Vagina (tissue), 2 donors: ENCODE data around the gene NTM. TPM values are rescaled to one million over a fixed set of nuclear protein-coding genes. Genes with fewer than 3 reads are reported as not detected.

Experiments
- DNase-seq, 2 donors: peaks; one replicate each; pipeline ENCODE4 v3.0.0-alpha.2; 2017; ENCODE audit errors: extremely low spot score in 2 of 2
- H3K27ac ChIP-seq: fragments of 200-600 bp; sonication (generic); one replicate; pipeline ENCODE4 v1.5.1; 2019
- H3K27me3 ChIP-seq: fragments of 200-600 bp; sonication (generic); one replicate; pipeline ENCODE4 v1.5.1; 2019
- H3K36me3 ChIP-seq, 2 donors: fragments of 200-600 bp; sonication (generic); one replicate each; pipeline ENCODE4 v1.5.1; 2017 to 2019
- H3K4me1 ChIP-seq: fragments of 200-600 bp; sonication (generic); one replicate; pipeline ENCODE4 v1.5.1; 2019
- H3K4me3 ChIP-seq, 2 donors: fragments of 200-600 bp; sonication (generic); 1 replicate in 1 of 2; 2 replicates in 1 of 2; pipeline ENCODE4 v1.5.1; 2016 to 2019
- H3K9me3 ChIP-seq: fragments of 200-600 bp; sonication (generic); one replicate; pipeline ENCODE4 v1.5.1; 2019
- CTCF ChIP-seq, 3 experiments: fragments of 450-650 bp in 2 of 3; fragments of 200-600 bp in 1 of 3; sonication (generic) in 1 of 3; IDR thresholded peaks; one replicate each; pipeline ENCODE4 v1.5.1; 2017 to 2019; ENCODE audit warnings: antibody characterized with exemption in 3 of 3, mild to moderate bottlenecking in 2 of 3, moderate library complexity in 2 of 3
- POLR2A ChIP-seq, 2 donors: fragments of 450-650 bp; IDR thresholded peaks; one replicate each; pipeline ENCODE4 v1.6.1; 2017; ENCODE audit warnings: antibody characterized with exemption in 2 of 2, mild to moderate bottlenecking in 2 of 2, moderate library complexity in 2 of 2
- POLR2AphosphoS5 ChIP-seq, 2 donors: sonication (generic); formaldehyde crosslinking; IDR thresholded peaks; one replicate each; pipeline ENCODE4 v1.9.0; 2017; ENCODE audit warnings: antibody characterized with exemption in 2 of 2, mild to moderate bottlenecking in 2 of 2, low read depth in 1 of 2; ENCODE audit not compliant: insufficient read depth in 1 of 2
- intact Hi-C: fragments of 100-400 bp; cut with DNase I; formaldehyde crosslinking; loops from one replicate; pipeline ENCODE4 v1.15.1; 2023
- total RNA-seq: library from RNA; depleted of rRNA; stranded (reverse); fragments of >200 nt; gene quantifications from one replicate; pipeline ENCODE4 v1.2.3, GENCODE V29; 2016

Gene NTM
- total RNA-seq, 1 donor from 2014 or later: 4.2 TPM

- no peaks in the 10 kb centered on the region for H3K9me3 ChIP-seq
- no peaks in the 10 kb centered on the region for H3K36me3 ChIP-seq
- TF ChIP-seq POLR2A (IDR thresholded peaks at IDR 0.05): no peak
- no peak for TF ChIP-seq POLR2AphosphoS5 (IDR thresholded peaks at IDR 0.05; ENCODE audit: insufficient read depth in 1 of 2, low read depth in 1 of 2)
- no peak for TF ChIP-seq CTCF (IDR thresholded peaks at IDR 0.05)
- H3K27me3 ChIP-seq: no peaks in the 10 kb centered on the region
- no peak overlapping the region for H3K4me3 ChIP-seq
- no peak overlapping the region for H3K27ac ChIP-seq
- no peaks in the 10 kb centered on the region for H3K4me1 ChIP-seq
- intact Hi-C loops: no loop called here
- no peak for DNase-seq
Measured at GRCh38 chr11:131857246-131857645, 486.8 kb downstream of the NTM start.

GRCh38 chr11:131858505-131858904, 488.1 kb downstream of the NTM start:
- DNase-seq: no peak
- Histone ChIP-seq H3K27me3 (no peaks in the 10 kb centered on the region), H3K36me3 (no peaks in the 10 kb centered on the region), H3K4me1 (no peaks in the 10 kb centered on the region), H3K4me3 (no peak overlapping the region), H3K27ac (no peak overlapping the region), H3K9me3 (no peaks in the 10 kb centered on the region)
- TF ChIP-seq POLR2A (IDR thresholded peaks at IDR 0.05): no peak
- TF ChIP-seq CTCF (IDR thresholded peaks at IDR 0.05): no peak
- TF ChIP-seq POLR2AphosphoS5 (IDR thresholded peaks at IDR 0.05; ENCODE audit: insufficient read depth in 1 of 2, low read depth in 1 of 2): no peak
- intact Hi-C loops: no loop called here

GRCh38 chr11:131859538-131860210, 489.3 kb downstream of the NTM start:
- Histone ChIP-seq H3K9me3 (no peaks in the 10 kb centered on the region), H3K36me3 (no peaks in the 10 kb centered on the region), H3K27me3 (no peaks in the 10 kb centered on the region), H3K4me3 (no peak overlapping the region), H3K27ac (no peak overlapping the region), H3K4me1 (no peaks in the 10 kb centered on the region)
- intact Hi-C loops: no loop called here
- no peak for DNase-seq
- TF ChIP-seq POLR2A (IDR thresholded peaks at IDR 0.05): no peak
- no peak for TF ChIP-seq CTCF (IDR thresholded peaks at IDR 0.05)
- no peak for TF ChIP-seq POLR2AphosphoS5 (IDR thresholded peaks at IDR 0.05; ENCODE audit: insufficient read depth in 1 of 2, low read depth in 1 of 2)

GRCh38 chr11:131864228-131864627, 493.8 kb downstream of the NTM start:
- no peaks in the 10 kb centered on the region for H3K9me3 ChIP-seq
- no peak for TF ChIP-seq CTCF (IDR thresholded peaks at IDR 0.05)
- no peak for TF ChIP-seq POLR2A (IDR thresholded peaks at IDR 0.05)
- no peak for TF ChIP-seq POLR2AphosphoS5 (IDR thresholded peaks at IDR 0.05; ENCODE audit: insufficient read depth in 1 of 2, low read depth in 1 of 2)

GRCh38 chr11:131865860-131866259, 495.4 kb downstream of the NTM start:
- Histone ChIP-seq H3K27ac (no peak overlapping the region), H3K4me1 (no peaks in the 10 kb centered on the region), H3K9me3 (no peaks in the 10 kb centered on the region), H3K4me3 (no peak overlapping the region), H3K36me3 (no peaks in the 10 kb centered on the region), H3K27me3 (no peaks in the 10 kb centered on the region)
- DNase-seq: no peak
- TF ChIP-seq CTCF (IDR thresholded peaks at IDR 0.05) (no peak), POLR2AphosphoS5 (IDR thresholded peaks at IDR 0.05; ENCODE audit: insufficient read depth in 1 of 2, low read depth in 1 of 2) (no peak), POLR2A (IDR thresholded peaks at IDR 0.05) (no peak)
- intact Hi-C loops: no loop called here

More at GRCh38 chr11:131864228-131864627, 493.8 kb downstream of the NTM start:
- no peak overlapping the region for H3K27ac ChIP-seq
- intact Hi-C loops: no loop called here
- no peak overlapping the region for H3K4me3 ChIP-seq
- H3K36me3 ChIP-seq: no peaks in the 10 kb centered on the region
- H3K27me3 ChIP-seq: no peaks in the 10 kb centered on the region
- no peak for DNase-seq
- H3K4me1 ChIP-seq: no peaks in the 10 kb centered on the region
